ENCODE results near the gene PTPRH.

DNA sequence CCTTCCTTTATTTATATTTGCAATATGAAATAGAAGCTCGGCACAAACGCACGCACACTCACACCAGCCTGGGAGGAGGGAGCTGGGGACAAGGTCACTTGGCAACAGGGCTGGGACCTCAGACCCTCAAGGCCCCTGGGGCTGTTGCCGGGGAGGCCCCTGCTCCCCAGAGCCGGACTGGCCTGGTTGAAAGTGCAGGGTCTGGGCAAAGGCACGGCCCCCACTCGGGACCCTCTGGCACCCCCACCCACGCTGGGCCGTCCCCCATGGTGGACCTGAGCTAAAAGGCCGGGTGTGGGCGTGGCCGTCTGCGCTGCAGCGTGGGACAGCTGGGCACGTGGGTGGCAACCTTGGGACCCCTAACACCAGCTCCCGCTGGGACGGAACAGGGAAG lies 20.5 kb upstream of the PTPRH start:
- TF ChIP-seq CTCF (IDR thresholded peaks at IDR 0.05 in 8 of 11, conservative IDR thresholded peaks at IDR 0.05 in 3 of 11), result no peak
- no peak for TF ChIP-seq POLR2AphosphoS5 (IDR thresholded peaks at IDR 0.05)

Data from spleen (tissue), 7 donors.